AG10803 (cell line): ENCODE data around the gene ADGRD1.

ENCODE experiments used
- DNase-seq: peaks from one replicate; pipeline ENCODE4 v3.0.0; 2010; ENCODE audit warnings: low read depth
- H3K4me3 ChIP-seq: 2 replicates; pipeline ENCODE4 v1.5.1; 2011; ENCODE audit warnings: mild to moderate bottlenecking, low read length, control low read depth
- TF ChIP-seq, protein P1 (sequence below): conservative IDR thresholded peaks from 2 replicates; pipeline ENCODE4 v1.5.1; 2011; ENCODE audit warnings: mild to moderate bottlenecking, low read length, control low read depth, inconsistent platforms

ADGRD1 gene

DNA sequence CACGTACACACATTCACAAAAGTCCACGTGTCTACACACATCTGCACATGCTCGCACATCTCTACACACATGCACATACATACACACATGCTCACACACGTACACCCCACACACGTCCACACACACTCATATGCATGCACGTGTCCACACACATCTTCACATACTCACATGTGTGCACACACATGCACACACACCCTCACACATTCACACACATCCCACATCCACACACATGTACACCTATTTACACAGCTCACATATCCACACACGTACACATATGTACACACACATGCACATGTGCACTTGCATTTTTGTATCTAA lies 3.6 kb downstream of the ADGRD1 start:
- DNase-seq, result no peak
- no peak overlapping the region for H3K4me3 ChIP-seq
- TF ChIP-seq, protein P1, sequence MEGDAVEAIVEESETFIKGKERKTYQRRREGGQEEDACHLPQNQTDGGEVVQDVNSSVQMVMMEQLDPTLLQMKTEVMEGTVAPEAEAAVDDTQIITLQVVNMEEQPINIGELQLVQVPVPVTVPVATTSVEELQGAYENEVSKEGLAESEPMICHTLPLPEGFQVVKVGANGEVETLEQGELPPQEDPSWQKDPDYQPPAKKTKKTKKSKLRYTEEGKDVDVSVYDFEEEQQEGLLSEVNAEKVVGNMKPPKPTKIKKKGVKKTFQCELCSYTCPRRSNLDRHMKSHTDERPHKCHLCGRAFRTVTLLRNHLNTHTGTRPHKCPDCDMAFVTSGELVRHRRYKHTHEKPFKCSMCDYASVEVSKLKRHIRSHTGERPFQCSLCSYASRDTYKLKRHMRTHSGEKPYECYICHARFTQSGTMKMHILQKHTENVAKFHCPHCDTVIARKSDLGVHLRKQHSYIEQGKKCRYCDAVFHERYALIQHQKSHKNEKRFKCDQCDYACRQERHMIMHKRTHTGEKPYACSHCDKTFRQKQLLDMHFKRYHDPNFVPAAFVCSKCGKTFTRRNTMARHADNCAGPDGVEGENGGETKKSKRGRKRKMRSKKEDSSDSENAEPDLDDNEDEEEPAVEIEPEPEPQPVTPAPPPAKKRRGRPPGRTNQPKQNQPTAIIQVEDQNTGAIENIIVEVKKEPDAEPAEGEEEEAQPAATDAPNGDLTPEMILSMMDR, result no peak

DNA sequence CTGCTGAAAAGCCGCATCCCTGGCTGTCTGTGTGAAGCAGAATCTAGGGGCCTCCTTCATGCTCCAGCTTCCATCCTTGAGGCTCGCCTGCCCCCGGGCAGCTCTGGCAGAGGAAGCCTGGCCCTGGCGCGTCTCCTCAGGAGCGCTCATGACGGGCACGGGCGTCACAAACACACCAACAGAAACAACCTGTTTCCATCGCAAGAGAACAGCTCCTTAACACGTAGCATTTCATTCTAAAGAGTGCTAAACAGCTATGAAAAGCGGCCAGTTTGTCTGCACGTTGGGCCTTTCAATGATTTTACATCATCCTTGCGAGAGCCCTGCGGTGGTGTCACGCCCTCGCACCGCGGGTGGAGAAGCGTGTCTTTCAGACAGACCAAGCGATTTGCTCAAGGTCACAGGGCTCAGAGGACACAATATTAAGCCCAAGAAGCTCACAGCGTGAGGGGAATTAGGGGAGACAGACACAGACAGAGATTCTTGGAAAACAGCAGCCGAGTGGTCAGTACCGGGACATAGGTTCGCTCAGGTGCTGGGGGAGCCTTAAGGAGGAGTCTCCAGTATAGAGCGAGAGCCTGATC lies 4.9 kb downstream of the ADGRD1 start:
- DNase-seq, result no peak
- TF ChIP-seq, protein P1, result no peak

DNA sequence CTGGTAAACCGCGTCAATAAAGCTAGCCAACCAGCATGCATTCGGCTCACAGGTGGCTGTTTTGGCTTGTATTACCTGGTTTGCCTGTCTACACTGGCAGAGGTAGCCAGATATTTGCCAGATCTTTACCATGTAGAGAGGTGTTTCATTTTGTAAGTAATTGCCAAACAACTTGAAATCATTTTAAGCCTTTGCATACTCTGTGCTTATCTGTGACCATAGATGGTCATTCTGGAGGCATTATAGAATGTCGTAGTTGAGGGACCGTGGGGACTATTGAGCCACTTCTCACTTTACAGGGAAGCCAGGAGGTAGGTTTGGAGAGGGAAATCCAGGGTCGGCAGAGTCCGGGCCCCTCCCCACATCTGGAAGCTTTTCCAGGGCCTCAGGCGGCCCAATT lies 5.9 kb downstream of the ADGRD1 start:
- H3K4me3 ChIP-seq, result no peak overlapping the region
- no peak for DNase-seq
- TF ChIP-seq, protein P1, result no peak

More for the DNA sequence above, 4.9 kb downstream of the ADGRD1 start:
- no peak overlapping the region for H3K4me3 ChIP-seq

DNA sequence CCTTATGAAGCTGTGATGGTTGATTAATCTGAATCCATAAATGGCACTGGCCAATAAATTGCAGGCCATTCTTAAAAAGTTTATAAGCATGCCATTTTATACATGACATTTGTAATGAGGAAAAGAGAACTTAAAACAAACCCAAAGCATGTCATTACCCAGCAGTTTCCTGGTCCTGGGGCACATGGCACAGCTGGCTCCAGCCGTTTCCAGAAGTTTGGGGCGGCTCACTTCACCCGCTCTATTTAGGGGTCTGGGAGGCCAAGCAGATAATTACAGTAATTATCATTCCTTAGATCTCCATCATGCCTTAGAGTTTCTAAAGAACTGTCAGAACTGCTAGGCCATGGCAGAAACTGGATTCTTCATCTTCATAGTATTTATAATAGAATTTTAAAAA lies 6.4 kb downstream of the ADGRD1 start:
- DNase-seq, result no peak
- TF ChIP-seq, protein P1, result no peak
- H3K4me3 ChIP-seq, result no peak overlapping the region

DNA sequence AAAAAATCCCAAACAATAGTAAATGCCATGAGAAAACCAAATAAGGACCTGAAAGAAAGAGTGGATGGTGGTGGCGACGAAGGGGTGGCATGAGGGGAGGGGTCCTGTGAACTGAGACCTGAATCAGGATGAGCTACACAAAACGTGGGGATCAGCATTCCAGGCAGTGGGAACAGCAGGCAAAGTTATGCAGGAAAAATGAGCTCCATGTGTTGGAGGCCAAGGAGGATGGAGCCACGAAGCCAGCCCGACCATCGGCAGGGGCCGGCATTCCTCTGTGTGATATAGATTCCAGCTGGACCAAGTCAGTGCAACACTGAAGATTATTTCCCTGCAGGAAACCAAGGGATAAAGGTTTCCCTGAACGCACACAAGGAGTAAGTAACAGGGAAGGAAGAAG lies 7.1 kb downstream of the ADGRD1 start:
- TF ChIP-seq, protein P1, result no peak
- no peak for DNase-seq
- no peak overlapping the region for H3K4me3 ChIP-seq

DNA sequence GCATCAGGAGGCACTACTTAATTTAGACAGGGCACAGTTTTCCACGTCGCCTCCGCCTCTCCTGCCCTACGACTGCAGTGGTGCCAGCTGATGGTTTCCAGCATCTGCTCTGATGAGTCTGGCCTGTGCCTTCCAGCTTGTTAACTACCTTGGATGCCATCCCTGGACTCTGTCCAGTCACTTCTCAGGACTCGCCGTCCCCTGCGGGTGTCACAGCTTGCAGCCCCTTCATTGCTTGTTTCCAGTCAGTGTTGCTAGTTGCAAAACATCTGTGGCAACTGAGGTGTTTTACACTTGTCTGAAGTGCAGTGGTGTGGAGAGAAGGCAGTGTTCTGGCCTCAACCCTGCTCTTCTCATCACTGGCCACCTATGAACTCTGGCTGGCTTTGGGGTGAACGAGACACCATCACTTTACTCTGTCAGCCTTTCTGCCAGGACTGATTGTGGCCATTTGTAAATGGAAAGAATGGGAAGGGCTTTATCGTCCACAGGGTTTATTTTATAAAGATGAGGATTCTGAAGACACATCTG lies 8.3 kb downstream of the ADGRD1 start:
- TF ChIP-seq, protein P1, result no peak
- H3K4me3 ChIP-seq, result no peak overlapping the region
- no peak for DNase-seq

DNA sequence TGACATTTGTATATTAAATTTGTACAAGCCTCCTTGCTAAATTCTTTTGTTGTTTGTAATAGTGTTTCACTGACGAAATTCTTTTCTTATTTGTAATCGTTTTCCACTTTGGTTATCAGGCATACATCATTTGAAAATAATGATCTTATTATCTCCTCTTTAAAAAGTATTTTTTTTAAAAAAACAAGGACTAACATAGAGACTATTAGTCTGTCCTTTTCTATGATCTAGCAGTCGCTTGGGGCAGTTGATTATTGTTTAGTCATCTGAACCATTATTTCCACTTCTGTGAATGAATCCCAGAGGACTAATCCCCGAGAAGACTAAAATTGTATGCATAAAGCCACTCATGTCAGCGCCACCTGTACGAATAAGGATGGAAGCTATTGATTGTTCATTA lies 11.5 kb downstream of the ADGRD1 start:
- TF ChIP-seq, protein P1, result no peak
- H3K4me3 ChIP-seq, result no peak overlapping the region
- DNase-seq, result no peak
